Esophagus squamous epithelium (tissue), 4 donors: ENCODE results near the gene ILF3.

ENCODE experiments used
- POLR2A ChIP-seq, 4 donors: fragments of 450-650 bp; IDR thresholded peaks; one replicate each; pipeline ENCODE4 v1.6.1; 2017; ENCODE audit warnings: antibody characterized with exemption in 4 of 4, mild to moderate bottlenecking in 4 of 4, moderate library complexity in 3 of 4
- TF ChIP-seq, protein P1 (sequence below), 6 experiments: fragments of 450-650 bp in 4 of 6; fragments of 200-600 bp in 2 of 6; sonication (generic) in 2 of 6; IDR thresholded peaks; one replicate each; pipeline ENCODE4 v1.5.1; 2016 to 2019; ENCODE audit warnings: antibody characterized with exemption in 6 of 6, mild to moderate bottlenecking in 4 of 6, moderate library complexity in 4 of 6

DNA sequence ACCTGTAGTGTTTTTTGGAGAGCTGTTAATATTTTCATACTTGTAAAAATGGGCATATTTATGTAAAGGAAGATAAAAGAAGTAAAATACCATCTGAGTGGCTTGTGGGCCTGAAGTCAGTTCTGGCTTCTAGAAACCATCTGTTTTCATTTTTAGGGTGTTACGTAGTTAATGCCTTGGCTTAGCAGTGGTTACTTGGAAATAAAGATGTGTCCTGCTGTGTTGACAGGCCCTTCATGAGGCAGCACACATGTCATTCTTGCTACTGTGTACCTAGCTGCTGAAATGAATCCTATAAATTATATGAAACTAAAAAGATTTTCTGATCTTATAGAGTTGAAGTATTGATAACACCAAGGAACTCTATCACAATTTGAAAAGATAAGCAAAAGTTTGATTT, 16.0 kb downstream of the ILF3 start:
- TF ChIP-seq, protein P1, sequence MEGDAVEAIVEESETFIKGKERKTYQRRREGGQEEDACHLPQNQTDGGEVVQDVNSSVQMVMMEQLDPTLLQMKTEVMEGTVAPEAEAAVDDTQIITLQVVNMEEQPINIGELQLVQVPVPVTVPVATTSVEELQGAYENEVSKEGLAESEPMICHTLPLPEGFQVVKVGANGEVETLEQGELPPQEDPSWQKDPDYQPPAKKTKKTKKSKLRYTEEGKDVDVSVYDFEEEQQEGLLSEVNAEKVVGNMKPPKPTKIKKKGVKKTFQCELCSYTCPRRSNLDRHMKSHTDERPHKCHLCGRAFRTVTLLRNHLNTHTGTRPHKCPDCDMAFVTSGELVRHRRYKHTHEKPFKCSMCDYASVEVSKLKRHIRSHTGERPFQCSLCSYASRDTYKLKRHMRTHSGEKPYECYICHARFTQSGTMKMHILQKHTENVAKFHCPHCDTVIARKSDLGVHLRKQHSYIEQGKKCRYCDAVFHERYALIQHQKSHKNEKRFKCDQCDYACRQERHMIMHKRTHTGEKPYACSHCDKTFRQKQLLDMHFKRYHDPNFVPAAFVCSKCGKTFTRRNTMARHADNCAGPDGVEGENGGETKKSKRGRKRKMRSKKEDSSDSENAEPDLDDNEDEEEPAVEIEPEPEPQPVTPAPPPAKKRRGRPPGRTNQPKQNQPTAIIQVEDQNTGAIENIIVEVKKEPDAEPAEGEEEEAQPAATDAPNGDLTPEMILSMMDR (IDR thresholded peaks at IDR 0.05): no peak
- no peak for TF ChIP-seq POLR2A (IDR thresholded peaks at IDR 0.05)
